GM19324 (cell line): ENCODE measurements around the gene ENOX2.
"Not testable (repeated sequence)": the region's sequence is repeated elsewhere in the genome, so short reads cannot be mapped to it uniquely, and the experiment has no call there.

Experiments used
- ATAC-seq: cut with Tn5 transposase; IDR thresholded peaks from one replicate; pipeline ENCODE4 v1.9.1; 2021; ENCODE audit warnings: mild to moderate bottlenecking, moderate library complexity; ENCODE audit not compliant: unreplicated experiment, low FRiP score

The ENOX2 gene, protein sequence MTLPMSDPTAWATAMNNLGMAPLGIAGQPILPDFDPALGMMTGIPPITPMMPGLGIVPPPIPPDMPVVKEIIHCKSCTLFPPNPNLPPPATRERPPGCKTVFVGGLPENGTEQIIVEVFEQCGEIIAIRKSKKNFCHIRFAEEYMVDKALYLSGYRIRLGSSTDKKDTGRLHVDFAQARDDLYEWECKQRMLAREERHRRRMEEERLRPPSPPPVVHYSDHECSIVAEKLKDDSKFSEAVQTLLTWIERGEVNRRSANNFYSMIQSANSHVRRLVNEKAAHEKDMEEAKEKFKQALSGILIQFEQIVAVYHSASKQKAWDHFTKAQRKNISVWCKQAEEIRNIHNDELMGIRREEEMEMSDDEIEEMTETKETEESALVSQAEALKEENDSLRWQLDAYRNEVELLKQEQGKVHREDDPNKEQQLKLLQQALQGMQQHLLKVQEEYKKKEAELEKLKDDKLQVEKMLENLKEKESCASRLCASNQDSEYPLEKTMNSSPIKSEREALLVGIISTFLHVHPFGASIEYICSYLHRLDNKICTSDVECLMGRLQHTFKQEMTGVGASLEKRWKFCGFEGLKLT

DNA sequence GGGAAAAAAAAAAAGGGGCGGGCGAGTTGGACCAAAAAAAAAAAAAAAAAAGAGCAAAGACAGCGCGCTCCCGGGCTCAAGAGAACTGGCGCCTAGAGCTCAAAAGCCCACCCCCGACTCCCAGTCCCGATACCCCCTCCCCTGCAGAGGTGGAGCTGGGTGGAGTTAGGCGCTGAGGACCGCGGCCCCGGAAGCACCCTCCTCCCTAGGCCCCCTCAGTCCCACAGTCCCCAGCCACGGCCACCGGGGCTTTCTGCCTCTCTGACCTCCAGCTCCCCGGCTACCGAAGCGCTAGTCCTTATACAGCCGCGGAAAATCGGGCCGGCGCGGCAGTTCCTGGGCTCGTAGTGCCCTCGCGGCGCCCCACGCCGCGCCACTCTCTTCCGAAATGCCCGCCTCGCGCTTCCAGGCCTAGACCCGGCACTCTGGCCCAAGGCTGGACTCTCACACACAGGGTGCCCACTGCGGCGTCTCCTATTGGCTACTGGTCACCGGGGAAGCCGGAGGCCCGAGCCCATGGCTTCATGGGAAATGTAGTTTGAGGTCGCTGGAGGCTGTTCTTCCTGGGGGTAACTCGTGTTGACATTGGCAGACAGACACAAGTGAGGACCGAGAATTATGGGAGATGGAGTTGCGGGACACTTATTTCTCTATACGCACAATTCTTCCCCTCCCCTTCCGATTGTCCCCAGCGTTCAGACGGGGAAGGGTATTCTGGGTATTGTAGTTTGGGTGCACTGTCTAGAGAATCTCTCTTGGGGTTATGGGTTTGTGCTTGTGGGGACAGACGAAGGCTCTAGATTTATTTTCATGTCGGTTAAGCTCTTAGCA lies at the start of gene ENOX2:
TSS of gene ENOX2 (minus strand) at position 427 of the 831 bp plus-strand sequence. CDS start 199,993 bp downstream, outside the sequence.
- peak; percentile 99 for ATAC-seq

DNA sequence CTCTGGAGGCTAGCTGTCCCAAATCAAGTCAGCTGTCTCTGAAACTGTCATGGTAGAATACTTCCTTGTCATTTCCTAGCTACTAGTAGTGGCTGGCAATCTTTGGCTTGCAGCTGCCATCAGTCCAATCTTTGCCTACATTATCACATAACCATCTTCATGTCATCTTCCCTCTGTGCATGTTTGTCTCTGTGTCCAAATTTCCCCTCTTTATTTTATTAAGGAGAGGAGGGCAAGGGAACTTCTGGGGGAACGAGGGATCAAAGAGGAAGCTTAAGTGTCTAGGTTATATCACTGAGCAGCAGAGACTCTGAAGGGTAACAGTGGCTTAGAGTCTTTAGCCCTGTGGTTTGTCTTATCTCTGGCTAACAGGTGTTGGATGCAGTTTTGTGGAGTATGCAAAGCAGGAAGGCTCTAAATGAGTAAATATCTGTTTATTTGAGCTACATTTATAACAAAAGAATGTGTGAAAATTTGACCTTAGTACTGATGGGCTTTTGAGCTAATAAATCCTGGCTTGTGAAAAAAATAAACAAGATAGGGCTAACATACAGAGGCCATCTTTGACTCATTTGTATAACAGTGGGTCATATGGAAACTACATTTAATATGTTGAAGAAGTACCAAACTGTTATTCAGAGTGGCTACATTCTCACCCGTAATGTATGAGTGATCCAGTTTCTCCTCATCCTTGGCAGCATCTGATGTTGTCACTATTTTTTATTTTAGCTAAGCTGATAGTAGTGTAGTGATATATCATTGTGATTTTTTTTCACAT lies 49.4 kb upstream of the ENOX2 start:
- ATAC-seq: no peak

DNA sequence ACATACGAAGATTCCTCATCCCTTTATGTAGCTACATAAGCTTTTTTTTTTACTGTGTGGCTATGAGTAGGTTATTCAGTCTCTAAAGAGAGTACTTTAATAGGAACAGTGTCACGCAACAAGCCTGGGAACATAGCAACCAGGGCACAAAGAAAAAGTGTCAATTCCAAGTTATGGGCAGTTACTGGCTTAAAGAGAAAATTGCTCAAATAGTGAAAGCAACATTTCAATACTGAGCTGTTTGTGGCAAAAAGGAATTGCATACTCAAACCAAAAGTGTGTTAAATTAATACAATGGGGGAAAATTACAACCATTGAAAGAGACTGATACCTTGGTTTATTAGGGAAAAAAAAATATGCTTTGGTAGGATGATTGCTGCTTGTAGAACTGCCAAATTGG lies 41.2 kb upstream of the ENOX2 start:
- ATAC-seq: no peak

DNA sequence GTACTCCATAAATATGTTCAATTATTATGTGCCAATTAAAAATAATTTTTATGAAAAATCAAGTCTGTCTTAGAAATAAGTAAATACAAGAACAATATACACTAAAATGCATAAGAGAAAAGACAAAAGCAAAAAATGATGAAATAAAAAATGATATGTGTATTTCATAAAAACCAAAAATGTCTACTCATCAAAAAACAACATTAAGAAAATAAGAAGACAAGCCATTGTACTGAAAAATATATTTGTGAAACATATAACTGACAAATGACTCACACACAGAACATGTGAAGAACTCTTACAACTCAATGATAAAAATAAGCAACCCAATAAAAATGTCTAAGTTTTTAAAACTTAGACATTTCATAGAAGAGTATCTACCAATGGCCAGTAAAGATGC lies 34.1 kb upstream of the ENOX2 start:
- ATAC-seq: no peak

DNA sequence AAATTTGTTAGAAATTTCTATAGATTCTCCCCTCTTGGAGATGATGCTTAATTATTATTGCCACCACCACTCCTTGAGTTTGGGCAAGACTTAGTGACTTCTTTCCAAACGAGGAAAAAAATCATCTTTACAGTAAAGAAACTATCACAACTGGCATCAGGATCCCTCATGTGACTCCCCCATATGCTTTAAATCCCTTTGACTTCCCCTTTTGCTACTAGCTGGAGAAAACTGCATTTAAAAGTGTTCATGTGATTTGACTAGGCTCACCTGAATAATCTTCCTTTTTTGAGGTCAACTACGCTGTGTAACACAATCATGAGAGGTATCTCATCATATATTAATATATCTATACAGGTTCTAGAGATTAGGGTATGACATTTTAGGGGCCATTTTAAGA lies 30.3 kb upstream of the ENOX2 start:
- no peak for ATAC-seq

DNA sequence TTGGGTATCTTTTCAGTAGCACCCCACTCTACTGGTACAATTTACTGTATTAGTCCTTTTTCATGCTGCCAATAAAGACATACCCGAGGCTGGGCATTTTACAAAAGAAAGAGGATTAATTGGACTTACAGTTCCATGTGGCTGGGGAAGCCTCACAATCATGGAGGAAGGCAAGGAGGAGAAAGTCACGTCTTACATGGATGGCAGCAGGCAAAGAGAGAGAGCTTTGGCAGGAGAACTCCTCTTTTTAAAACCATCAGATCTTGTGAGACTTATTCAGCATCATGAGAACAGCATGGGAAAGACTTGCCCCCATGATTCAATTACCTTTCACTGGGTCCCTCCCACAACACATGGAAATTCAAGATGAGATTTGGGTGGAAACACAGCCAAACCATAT lies 17.4 kb upstream of the ENOX2 start:
- ATAC-seq: not testable (repeated sequence)

DNA sequence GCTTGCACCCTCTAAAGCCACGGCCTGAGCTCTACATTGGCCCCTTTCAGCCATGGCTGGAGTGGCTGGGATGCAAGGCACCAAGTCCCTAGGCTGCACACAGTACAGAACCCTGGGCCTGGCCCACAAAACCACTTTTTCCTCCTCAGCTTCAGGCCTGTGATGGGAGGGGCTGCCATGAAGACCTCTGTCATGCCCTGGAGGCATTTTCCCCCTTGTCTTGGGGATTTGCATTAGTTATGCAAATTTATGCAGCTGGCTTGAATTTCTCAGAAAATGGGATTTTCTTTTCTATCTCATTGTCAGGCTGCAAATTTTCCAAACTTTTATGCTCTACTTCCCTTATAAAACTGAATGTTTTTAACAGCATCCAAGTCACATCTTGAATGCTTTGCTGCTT lies 16.7 kb upstream of the ENOX2 start:
- ATAC-seq: not testable (repeated sequence)

DNA sequence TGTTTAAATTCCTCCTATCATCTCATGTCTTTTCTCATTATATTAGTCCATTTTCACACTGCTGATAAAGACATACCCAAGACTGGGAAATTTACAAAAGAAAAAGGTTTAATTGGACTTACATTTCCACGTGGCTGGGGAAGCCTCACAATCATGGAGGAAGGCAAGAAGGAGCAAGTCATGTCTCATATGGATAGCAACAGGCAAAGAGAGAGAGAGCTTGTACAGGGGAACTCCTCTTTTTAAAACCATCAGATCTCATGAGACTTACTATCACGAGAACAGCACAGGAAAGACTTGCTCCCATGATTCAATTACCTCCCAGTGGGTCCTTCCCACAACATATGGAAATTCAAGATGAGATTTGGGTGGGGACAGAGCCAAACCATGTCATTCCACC lies 15.5 kb upstream of the ENOX2 start:
- not testable (repeated sequence) for ATAC-seq

DNA sequence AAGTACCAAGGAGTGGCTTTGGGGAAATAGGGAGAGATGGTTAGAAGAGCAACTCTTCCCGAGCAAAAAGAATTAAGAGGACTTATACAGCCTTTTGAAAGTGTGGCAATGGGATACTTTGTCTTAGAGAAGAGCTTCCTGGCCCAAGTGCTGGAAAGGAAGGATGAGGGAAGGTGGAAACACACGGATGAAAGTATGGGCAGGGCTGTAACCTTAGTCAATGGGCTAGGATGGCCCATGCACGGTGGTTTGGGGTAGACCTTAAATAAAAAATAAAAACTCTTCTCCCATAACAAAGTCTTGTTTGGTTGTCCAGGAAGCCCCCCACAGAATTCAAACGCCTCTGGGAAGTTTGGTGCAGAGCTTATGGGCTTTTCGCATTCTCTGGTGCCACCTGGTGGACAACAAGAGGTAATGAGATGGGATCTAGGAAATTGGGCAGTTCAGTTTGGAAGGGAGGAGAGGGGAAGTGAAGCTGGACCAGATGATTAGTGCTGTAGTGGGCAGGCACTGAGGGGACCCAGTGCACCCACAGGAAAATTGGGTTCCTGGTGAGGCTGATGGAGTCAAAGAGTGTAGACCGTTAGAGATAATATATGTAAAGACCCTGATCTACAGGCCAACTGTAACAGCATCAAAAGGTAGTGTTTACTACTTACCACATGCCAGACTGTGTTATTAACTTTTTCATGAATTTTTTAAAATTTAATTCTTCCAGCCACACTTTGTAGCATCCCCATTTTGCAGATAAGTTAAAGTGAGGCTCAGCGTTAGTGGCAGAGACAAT lies 13.8 kb upstream of the ENOX2 start:
- ATAC-seq: no peak

DNA sequence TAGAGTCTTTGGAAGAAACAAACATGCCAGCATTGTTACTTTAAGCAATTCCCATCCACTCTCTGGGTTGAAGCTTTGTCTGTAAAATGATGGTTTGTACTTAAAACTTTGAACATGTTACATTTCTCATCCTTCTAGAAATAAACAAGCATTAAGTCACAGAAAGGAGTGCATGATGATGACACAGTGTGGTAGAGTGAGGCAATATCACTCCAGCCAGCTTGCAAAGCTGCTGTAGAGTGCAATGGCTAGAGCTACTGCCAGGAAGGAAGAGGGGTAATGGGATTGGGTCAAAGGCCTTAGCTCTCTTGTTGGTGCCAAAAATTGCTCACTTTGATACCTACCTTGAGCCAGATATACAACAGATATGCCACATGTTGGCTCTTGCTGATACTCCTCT lies 12.3 kb upstream of the ENOX2 start:
- no peak for ATAC-seq

DNA sequence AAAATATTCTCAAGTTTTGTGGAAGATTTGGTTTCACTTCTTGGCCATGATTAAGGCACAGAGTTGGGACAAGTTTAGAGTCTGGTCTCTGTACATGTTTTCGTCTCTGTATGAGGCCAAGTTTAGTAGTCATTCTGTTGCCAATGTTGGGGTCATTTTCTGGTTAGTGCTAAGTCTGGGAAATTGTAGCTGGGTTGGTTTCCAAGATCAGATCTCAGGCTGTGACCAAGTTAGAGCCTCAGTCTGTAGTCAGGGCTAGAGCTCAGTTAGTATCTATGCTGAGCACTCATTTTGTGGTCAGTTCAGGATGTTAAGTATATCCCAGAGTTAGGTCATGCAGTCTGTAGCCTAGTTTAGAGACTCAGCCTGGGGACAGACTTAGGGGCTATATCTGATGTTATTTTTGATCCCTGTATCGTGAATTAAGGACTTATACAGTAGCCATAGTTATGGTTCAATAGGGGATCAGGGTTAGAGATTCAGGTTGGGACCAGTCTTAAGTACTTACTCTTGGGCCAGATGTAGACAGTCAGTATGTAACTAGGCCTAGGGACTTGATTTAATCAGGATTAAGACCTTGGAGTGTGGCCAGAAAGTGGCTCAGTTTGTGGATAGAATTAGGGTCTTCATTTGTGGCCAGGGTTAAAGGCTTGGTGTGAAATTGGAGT lies 6.6 kb upstream of the ENOX2 start:
- no peak for ATAC-seq

DNA sequence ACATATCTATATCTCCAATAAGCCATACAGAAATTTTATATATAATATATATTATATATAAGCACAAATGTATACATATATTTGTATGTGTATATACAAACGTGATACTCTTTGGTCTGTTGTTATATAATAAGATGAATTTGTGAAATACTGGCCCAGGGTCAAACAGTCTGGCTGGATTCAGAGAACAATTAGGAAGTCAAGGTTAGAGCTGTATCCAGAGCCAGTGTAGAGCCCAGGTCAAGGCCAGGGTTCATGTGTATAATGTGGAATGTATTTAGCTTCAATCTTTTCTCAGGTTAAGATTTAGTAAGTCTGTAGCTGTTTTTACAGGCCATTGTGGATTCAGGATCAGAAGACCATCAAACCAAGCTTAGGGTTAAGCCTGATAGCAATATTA lies 3.8 kb upstream of the ENOX2 start:
- ATAC-seq: no peak

DNA sequence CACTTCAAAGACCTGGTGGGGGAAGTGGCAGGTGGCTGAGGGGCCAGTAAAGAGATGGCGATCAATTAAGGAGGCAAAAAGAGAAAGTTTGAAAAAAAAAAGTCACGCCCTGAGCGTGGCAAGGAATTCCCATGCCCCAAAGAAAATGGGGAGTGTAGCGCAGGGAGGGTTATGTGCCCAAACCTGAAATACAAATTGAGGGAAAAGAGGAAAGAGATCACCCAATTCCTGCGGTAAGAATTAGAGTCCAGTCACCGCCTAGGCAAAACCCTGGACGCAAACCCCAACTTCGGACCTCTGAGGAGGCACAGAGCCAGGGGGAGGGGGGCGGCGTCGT lies 595 bp downstream of the ENOX2 start:
- ATAC-seq: no peak

DNA sequence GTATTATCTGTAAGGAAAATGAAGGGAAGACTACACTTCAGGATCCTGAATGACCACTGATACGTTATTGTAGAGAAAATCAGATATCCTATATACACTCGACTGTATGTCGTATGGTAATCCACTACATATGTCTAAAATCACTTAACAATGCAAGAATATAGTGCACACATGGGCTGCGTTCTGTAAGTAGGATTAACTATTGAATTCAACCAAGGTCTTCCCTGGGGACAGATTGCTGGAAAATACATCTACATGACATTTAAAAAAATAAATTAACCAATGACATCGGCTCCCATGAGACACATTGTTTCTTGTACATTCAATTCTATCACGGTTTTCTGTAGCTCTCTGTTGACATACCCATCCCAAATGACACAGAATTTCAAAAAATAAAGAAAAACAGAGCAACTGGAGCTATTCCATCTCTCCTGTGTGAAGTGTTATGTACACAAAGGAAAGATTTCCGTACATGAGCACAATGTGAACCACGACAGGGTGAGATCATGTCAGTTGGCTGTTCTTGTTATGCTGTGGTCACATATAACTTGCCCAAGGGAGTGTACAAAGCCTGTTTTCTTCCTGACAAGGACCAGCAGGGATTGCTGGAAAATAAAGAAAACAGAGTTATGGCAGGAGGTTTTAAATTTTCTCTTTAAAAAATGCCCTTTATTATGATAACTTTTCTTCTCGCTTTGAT lies 6.1 kb downstream of the ENOX2 start:
- ATAC-seq: no peak

DNA sequence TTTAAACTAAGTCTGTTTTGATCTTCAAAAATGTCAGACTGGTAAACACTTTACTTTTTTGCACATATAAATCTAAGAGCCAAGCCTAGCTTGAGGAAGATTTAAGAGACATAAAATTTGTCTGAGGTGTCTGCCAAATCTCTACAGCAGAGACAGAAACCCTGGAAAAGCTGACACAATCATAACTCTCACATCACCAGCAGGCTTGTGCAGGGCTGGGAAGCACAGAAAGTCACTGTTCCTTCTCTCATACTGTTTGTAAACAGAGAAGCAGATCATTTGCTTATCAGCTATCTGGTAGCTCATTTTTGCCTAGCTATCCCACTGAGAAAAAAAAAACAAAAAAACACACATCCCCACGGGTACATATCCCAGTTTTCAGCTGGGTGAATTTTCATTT lies 7.0 kb downstream of the ENOX2 start:
- ATAC-seq: no peak

DNA sequence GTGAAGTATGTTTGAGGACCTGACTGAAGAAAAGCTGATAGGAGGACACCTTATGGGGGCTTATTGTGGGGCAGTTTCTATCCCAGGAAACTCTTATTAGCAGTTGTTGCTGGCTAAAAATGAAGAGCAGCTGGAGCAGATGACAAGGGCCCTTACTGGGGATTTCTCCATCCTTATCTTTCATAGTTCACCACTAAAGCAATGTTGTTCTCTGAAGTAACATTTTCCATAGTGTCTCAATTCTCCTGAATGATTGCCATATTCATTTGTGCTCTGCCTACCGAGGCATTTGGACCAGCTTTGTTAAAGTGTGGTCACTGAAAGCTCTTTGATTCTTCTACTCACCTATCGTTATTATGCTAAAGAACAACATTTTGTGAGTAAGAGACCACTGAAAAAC lies 7.7 kb downstream of the ENOX2 start:
- ATAC-seq: no peak

DNA sequence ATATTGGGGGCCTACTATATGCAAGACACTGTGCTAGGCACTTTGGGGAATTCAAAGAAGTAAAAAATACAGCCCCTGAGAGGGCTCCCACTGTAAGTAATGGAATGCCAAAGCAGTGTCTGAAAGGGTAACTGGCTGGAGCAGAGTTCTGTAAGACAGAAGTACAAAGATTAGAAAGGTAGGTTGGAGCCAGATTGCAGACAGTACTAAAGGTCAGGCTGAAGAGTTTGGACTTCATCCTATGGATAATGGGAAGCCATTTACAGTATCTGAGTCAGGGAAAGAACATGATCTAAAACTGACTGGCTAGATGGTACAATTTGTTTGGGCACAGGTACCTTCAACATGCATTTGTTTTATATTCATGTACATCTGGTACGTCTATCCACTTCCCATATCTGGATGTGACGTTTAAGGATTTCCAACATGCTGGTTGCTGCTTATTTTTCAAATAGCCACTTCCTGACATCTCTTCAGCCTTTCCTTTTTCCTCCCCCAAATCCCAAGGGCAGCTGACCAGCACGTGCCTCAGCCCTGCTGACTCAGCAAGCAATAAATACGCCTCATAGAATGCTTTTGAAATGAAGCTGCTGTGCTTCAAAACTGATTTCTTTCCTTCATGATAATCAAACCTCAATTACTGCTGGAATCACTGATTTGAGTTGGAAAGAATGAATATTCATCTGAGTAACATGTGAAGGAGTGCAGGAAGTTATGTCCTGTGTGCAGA lies 9.5 kb downstream of the ENOX2 start:
- no peak for ATAC-seq

DNA sequence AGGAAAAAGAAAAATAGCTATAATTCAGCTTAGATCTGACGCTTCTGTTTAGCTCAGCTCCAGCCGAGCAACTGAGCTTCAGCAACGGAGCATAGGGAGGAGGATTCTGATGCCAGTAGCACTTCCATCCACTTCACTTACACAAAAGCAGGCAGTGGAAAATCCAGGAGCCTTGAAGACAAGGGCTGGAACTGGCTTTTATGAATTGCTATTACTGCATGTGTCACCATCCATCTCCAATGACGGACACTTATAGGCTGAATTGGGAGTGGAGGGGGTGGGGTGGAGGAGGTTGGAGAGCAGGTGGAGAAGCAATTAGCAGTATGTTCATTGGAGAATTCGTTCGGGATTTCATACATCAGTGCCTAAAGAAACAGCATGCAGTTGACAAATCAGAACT lies 15.6 kb downstream of the ENOX2 start:
- no peak for ATAC-seq
